ENCODE data around the gene DHPS. TPM values are rescaled to one million over a fixed set of nuclear protein-coding genes. Genes with fewer than 3 reads are reported as not detected.

Gene DHPS
- total and polyA plus RNA-seq, 2 experiments from 2014 or later = 80.0 to 113 TPM

- H3K27me3 ChIP-seq = no peaks in the 10 kb centered on the region
- no peaks in the 10 kb centered on the region for H3K9me3 ChIP-seq (ENCODE audit: low read depth)
- no peaks in the 10 kb centered on the region for H3K4me1 ChIP-seq (ENCODE audit: low read depth)
- H3K4me3 ChIP-seq = no peak overlapping the region
- peaks cover 51% of the 10 kb centered on the region for H3K36me3 ChIP-seq
- no peak overlapping the region for H3K27ac ChIP-seq
- no peak for DNase-seq (ENCODE audit: low read depth in 1 of 2, low spot score in 1 of 2)
- no peak for TF ChIP-seq CTCF (IDR thresholded peaks at IDR 0.05; ENCODE audit: low read depth, low read length)
These were observed 54.7 kb downstream of the DHPS start for GRCh38 chr19:12626958-12627357.

Other genes starting within 250 kb of the DHPS start
- 3.0 and 4.1 TPM in 2 replicates for gene ZNF443, start 240.9 kb downstream of the DHPS start, total RNA-seq
- 3.8 and 4.1 TPM in 2 replicates for gene ZNF443, start 240.9 kb downstream of the DHPS start, polyA plus RNA-seq
- gene ZNF709, start 197.1 kb downstream of the DHPS start, total RNA-seq = 3.6 and 8.2 TPM in 2 replicates
- 2.4 and 3.9 TPM in 2 replicates for gene ZNF709, start 197.1 kb downstream of the DHPS start, polyA plus RNA-seq
- gene ZNF564, start 130.4 kb downstream of the DHPS start, total RNA-seq = 9.0 and 12.8 TPM in 2 replicates
- 7.3 and 11.2 TPM in 2 replicates for gene ZNF564, start 130.4 kb downstream of the DHPS start, polyA plus RNA-seq
- gene ZNF490, start 71.1 kb downstream of the DHPS start, total RNA-seq = 5.0 and 5.7 TPM in 2 replicates
- 2.4 and 4.2 TPM in 2 replicates for gene ZNF490, start 71.1 kb downstream of the DHPS start, polyA plus RNA-seq
- 9.1 and 11.7 TPM in 2 replicates for gene ZNF791, start 71.0 kb downstream of the DHPS start, total RNA-seq
- 11.5 and 23.5 TPM in 2 replicates for gene ZNF791, start 71.0 kb downstream of the DHPS start, polyA plus RNA-seq
- 45.7 and 47.5 TPM in 2 replicates for gene MAN2B1, start 15.1 kb downstream of the DHPS start, total RNA-seq
- gene MAN2B1, start 15.1 kb downstream of the DHPS start, polyA plus RNA-seq = 22.1 and 25.3 TPM in 2 replicates
- 28.4 and 39.0 TPM in 2 replicates for gene WDR83, start 15.1 kb downstream of the DHPS start, total RNA-seq
- gene WDR83, start 15.1 kb downstream of the DHPS start, polyA plus RNA-seq = 29.4 and 40.2 TPM in 2 replicates
- 1.1 TPM in 1 of 2 replicates, not detected in the other for gene GNG14, start 6.1 kb upstream of the DHPS start, total RNA-seq
- 1.1 TPM in 1 of 2 replicates, not detected in the other for gene GNG14, start 6.1 kb upstream of the DHPS start, polyA plus RNA-seq
- gene FBXW9, start 14.8 kb upstream of the DHPS start, total RNA-seq = 17.2 and 32.7 TPM in 2 replicates
- gene FBXW9, start 14.8 kb upstream of the DHPS start, polyA plus RNA-seq = 25.6 and 29.6 TPM in 2 replicates
- gene TNPO2, start 42.1 kb upstream of the DHPS start, total RNA-seq = 43.4 and 68.6 TPM in 2 replicates
- 20.1 and 20.5 TPM in 2 replicates for gene TNPO2, start 42.1 kb upstream of the DHPS start, polyA plus RNA-seq
- 307 and 371 TPM in 2 replicates for gene TRIR, start 52.8 kb upstream of the DHPS start, total RNA-seq
- gene TRIR, start 52.8 kb upstream of the DHPS start, polyA plus RNA-seq = 175 and 218 TPM in 2 replicates
- gene GET3, start 55.6 kb upstream of the DHPS start, total RNA-seq = 44.8 and 73.6 TPM in 2 replicates
- 88.3 and 103 TPM in 2 replicates for gene GET3, start 55.6 kb upstream of the DHPS start, polyA plus RNA-seq
- not detected in 2 replicates for gene BEST2, start 69.9 kb upstream of the DHPS start, total RNA-seq
- gene BEST2, start 69.9 kb upstream of the DHPS start, polyA plus RNA-seq = not detected in 2 replicates
- 28.5 and 54.4 TPM in 2 replicates for gene HOOK2, start 93.7 kb upstream of the DHPS start, total RNA-seq
- 31.1 and 41.6 TPM in 2 replicates for gene HOOK2, start 93.7 kb upstream of the DHPS start, polyA plus RNA-seq
- gene JUNB, start 109.6 kb upstream of the DHPS start, total RNA-seq = 57.6 and 103 TPM in 2 replicates
- gene JUNB, start 109.6 kb upstream of the DHPS start, polyA plus RNA-seq = 37.2 and 48.3 TPM in 2 replicates
- 1,316 and 1,694 TPM in 2 replicates for gene PRDX2, start 119.9 kb upstream of the DHPS start, total RNA-seq
- 1,469 and 1,719 TPM in 2 replicates for gene PRDX2, start 119.9 kb upstream of the DHPS start, polyA plus RNA-seq
- gene THSD8, start 120.2 kb upstream of the DHPS start, total RNA-seq = 0.63 TPM in 1 of 2 replicates, not detected in the other
- 15.0 and 19.0 TPM in 2 replicates for gene THSD8, start 120.2 kb upstream of the DHPS start, polyA plus RNA-seq
- 20.4 and 29.0 TPM in 2 replicates for gene RNASEH2A, start 124.7 kb upstream of the DHPS start, total RNA-seq
- gene RNASEH2A, start 124.7 kb upstream of the DHPS start, polyA plus RNA-seq = 40.4 and 57.3 TPM in 2 replicates
- gene RTBDN, start 152.7 kb upstream of the DHPS start, total RNA-seq = not detected in 2 replicates
- gene RTBDN, start 152.7 kb upstream of the DHPS start, polyA plus RNA-seq = 0.81 TPM in 1 of 2 replicates, not detected in the other
- 3.7 and 7.9 TPM in 2 replicates for gene MAST1, start 156.6 kb upstream of the DHPS start, total RNA-seq
- gene MAST1, start 156.6 kb upstream of the DHPS start, polyA plus RNA-seq = 3.9 and 10.9 TPM in 2 replicates
- 25.8 and 54.7 TPM in 2 replicates for gene DNASE2, start 199.6 kb upstream of the DHPS start, total RNA-seq
- 26.0 and 49.5 TPM in 2 replicates for gene DNASE2, start 199.6 kb upstream of the DHPS start, polyA plus RNA-seq
- 0.51 and 2.2 TPM in 2 replicates for gene KLF1, start 205.3 kb upstream of the DHPS start, total RNA-seq
- 1.3 and 1.4 TPM in 2 replicates for gene KLF1, start 205.3 kb upstream of the DHPS start, polyA plus RNA-seq
- 54.9 and 77.9 TPM in 2 replicates for gene GCDH, start 209.3 kb upstream of the DHPS start, total RNA-seq
- 28.5 and 32.6 TPM in 2 replicates for gene GCDH, start 209.3 kb upstream of the DHPS start, polyA plus RNA-seq
- 0.53 and 1.1 TPM in 2 replicates for gene SYCE2, start 237.4 kb upstream of the DHPS start, total RNA-seq
- 2.8 and 3.8 TPM in 2 replicates for gene SYCE2, start 237.4 kb upstream of the DHPS start, polyA plus RNA-seq

All from cardiac muscle cell (in vitro differentiated cells and primary cell).